ENCODE data around the gene FBRSL1. TPM values are rescaled to one million over a fixed set of nuclear protein-coding genes. Genes with fewer than 3 reads are reported as not detected.

The FBRSL1 gene
- total RNA-seq, 4 donors from 2014 or later, result 5.9 to 34.3 (median 23.4) TPM

GRCh38 chr12:132517013-132517739, 27.2 kb downstream of the FBRSL1 start:
- no peak overlapping the region for H3K4me3 ChIP-seq
- no peaks in the 10 kb centered on the region for H3K27me3 ChIP-seq
- 91 to 92% methylated on average over 9 to 11 of the region's 19 CpGs for WGBS, 2 donors
- TF ChIP-seq CTCF (IDR thresholded peaks at IDR 0.05) (no peak), POLR2A (IDR thresholded peaks at IDR 0.05) (no peak)
- intact Hi-C loops (cut with DNase I), result no loop called here
- H3K36me3 ChIP-seq, result peaks cover 0 to 34% (median 0%) of the 10 kb centered on the region in 3 donors
- H3K9me3 ChIP-seq, result no peaks in the 10 kb centered on the region
- peaks cover 11 to 48% (median 19%) of the 10 kb centered on the region in 3 donors for H3K4me1 ChIP-seq
- H3K27ac ChIP-seq, result no peak overlapping the region
- no peak for DNase-seq

- intact Hi-C loops (cut with DNase I), result no loop called here
- Histone ChIP-seq H3K4me1 (peaks cover 6 to 47% (median 15%) of the 10 kb centered on the region in 3 donors), H3K27me3 (no peaks in the 10 kb centered on the region), H3K36me3 (peaks cover 0 to 32% (median 0%) of the 10 kb centered on the region in 3 donors), H3K27ac (no peak overlapping the region), H3K4me3 (no peak overlapping the region), H3K9me3 (no peaks in the 10 kb centered on the region)
- no peak for TF ChIP-seq CTCF (IDR thresholded peaks at IDR 0.05)
- no peak for TF ChIP-seq POLR2A (IDR thresholded peaks at IDR 0.05)
- no peak for DNase-seq
- 81 to 86% methylated on average over 2 to 9 of the region's 10 CpGs for WGBS, 2 donors
Observed at GRCh38 chr12:132517740-132518100, 27.8 kb downstream of the FBRSL1 start.

GRCh38 chr12:132518354-132518992, 28.5 kb downstream of the FBRSL1 start:
- Histone ChIP-seq H3K36me3 (peaks cover 0 to 31% (median 0%) of the 10 kb centered on the region in 3 donors), H3K4me3 (no peak overlapping the region), H3K9me3 (no peaks in the 10 kb centered on the region), H3K27me3 (peaks cover 0 to 6% (median 0%) of the 10 kb centered on the region in 4 donors), H3K4me1 (peaks cover 3 to 47% (median 14%) of the 10 kb centered on the region in 3 donors), H3K27ac (no peak overlapping the region)
- no peak for DNase-seq
- WGBS, 2 donors, result 94 to 95% methylated on average over 7 of the region's 7 CpGs
- TF ChIP-seq CTCF (IDR thresholded peaks at IDR 0.05) (no peak), POLR2A (IDR thresholded peaks at IDR 0.05) (no peak)
- intact Hi-C loops (cut with DNase I), result no loop called here

GRCh38 chr12:132520421-132521199, 30.7 kb downstream of the FBRSL1 start:
- H3K4me1 ChIP-seq, result peaks cover 17 to 56% (median 21%) of the 10 kb centered on the region in 3 donors
- intact Hi-C loops (cut with DNase I), result no loop called here
- TF ChIP-seq CTCF (IDR thresholded peaks at IDR 0.05) (no peak), POLR2A (IDR thresholded peaks at IDR 0.05) (no peak)
- no peaks in the 10 kb centered on the region for H3K9me3 ChIP-seq
- no peak for DNase-seq
- 58 to 70% methylated on average over 6 to 7 of the region's 17 CpGs for WGBS, 2 donors
- no peak overlapping the region for H3K27ac ChIP-seq
- H3K27me3 ChIP-seq, result peaks cover 0 to 9% (median 0%) of the 10 kb centered on the region in 4 donors
- H3K4me3 ChIP-seq, result no peak overlapping the region
- peaks cover 0 to 33% (median under 1%) of the 10 kb centered on the region in 3 donors for H3K36me3 ChIP-seq
